ENCODE measurements around the gene BTBD19. TPM values are rescaled to one million over a fixed set of nuclear protein-coding genes. Genes with fewer than 3 reads are reported as not detected.

BTBD19 gene
- total RNA-seq, 4 donors from 2014 or later, result 0.68 to 5.3 (median 4.1) TPM

DNA sequence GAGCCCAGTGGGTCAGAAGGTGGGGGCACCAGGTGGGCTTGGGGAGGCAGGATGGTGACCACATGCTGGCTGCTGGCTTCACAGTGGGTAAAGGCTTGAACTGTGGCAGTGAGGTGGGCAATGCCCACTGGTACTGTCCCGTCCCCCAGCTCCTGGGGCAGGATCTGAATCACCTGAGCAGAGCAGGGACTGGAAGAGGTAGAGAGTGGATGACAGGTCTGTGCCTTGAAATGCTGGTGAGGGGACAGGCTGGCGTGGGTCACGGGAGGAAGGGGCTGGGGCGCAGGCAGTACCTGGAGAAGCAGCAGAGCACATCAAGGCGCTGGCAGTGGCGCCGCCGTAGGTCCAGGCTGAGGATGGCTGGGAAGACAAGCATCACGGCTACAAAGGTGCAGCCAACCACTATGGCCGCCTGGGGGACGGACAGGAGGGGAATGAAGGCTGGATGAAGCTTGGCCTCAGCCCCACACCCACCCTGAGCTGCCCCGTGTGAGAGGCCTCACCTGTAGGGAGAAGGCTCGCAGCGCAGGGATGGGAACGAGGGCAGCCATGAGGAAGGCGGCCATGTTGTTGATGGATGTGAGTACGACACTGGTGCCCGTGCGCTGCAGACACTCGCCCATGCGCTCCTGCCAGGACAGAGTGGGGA is 19.8 kb downstream of the BTBD19 start:
- intact Hi-C loops (cut with DNase I), result no loop called here
- no peak for DNase-seq
- TF ChIP-seq, protein P1, sequence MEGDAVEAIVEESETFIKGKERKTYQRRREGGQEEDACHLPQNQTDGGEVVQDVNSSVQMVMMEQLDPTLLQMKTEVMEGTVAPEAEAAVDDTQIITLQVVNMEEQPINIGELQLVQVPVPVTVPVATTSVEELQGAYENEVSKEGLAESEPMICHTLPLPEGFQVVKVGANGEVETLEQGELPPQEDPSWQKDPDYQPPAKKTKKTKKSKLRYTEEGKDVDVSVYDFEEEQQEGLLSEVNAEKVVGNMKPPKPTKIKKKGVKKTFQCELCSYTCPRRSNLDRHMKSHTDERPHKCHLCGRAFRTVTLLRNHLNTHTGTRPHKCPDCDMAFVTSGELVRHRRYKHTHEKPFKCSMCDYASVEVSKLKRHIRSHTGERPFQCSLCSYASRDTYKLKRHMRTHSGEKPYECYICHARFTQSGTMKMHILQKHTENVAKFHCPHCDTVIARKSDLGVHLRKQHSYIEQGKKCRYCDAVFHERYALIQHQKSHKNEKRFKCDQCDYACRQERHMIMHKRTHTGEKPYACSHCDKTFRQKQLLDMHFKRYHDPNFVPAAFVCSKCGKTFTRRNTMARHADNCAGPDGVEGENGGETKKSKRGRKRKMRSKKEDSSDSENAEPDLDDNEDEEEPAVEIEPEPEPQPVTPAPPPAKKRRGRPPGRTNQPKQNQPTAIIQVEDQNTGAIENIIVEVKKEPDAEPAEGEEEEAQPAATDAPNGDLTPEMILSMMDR (IDR thresholded peaks at IDR 0.05), result no peak
- TF ChIP-seq POLR2A (IDR thresholded peaks at IDR 0.05), result no peak

DNA sequence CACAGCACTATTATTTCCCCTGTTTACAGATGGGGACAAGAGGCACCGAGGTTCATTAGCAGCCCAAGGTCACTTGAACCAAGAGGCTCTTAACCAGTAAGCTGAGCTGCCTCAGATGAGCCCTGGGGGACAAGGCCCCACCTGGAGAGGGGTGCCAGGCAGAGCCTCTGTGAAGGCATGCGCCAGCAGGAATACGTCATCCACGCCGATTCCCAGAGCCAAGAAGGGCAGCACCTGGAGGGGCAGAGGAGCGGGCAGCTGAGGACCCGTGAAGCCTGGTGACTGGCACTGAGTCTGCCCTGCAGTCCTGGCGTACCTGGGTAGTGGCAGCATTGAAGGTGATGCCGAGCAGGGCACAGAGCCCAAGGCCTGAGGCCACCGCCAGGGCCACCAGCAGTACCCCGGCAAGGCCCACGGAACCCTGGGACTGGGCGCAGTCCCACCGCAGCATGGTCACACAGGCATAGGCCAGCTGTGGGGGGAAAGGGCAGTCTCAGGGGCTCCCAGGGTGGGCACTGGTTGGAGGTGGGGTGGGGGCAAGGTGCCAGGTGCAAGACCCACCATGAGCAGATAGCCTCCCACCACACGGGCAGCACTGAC is 20.6 kb downstream of the BTBD19 start:
- H3K4me1 ChIP-seq, result peaks cover 0 to 7% (median 0%) of the 10 kb centered on the region in 3 donors
- no peak for DNase-seq
- H3K27me3 ChIP-seq, result no peaks in the 10 kb centered on the region
- H3K36me3 ChIP-seq, result no peaks in the 10 kb centered on the region
- no peak overlapping the region for H3K4me3 ChIP-seq
- WGBS, 2 donors, result 72 to 83% methylated on average over 7 of the region's 15 CpGs
- intact Hi-C loops (cut with DNase I), result no loop called here
- H3K9me3 ChIP-seq, result no peaks in the 10 kb centered on the region
- TF ChIP-seq, protein P1 (IDR thresholded peaks at IDR 0.05), result no peak
- TF ChIP-seq POLR2A (IDR thresholded peaks at IDR 0.05), result no peak
- no peak overlapping the region for H3K27ac ChIP-seq

More for the DNA sequence above, 19.8 kb downstream of the BTBD19 start:
- Histone ChIP-seq H3K36me3 (no peaks in the 10 kb centered on the region), H3K9me3 (no peaks in the 10 kb centered on the region), H3K4me3 (no peak overlapping the region), H3K27me3 (no peaks in the 10 kb centered on the region), H3K4me1 (peaks cover 0 to 7% (median 0%) of the 10 kb centered on the region in 3 donors), H3K27ac (no peak overlapping the region)
- WGBS, 2 donors, result 87 to 94% methylated on average over 13 to 15 of the region's 21 CpGs

GRCh38 chr1:44829506-44830384 is 21.4 kb downstream of the BTBD19 start:
- no peaks in the 10 kb centered on the region for H3K36me3 ChIP-seq
- H3K27me3 ChIP-seq, result no peaks in the 10 kb centered on the region
- H3K4me3 ChIP-seq, result no peak overlapping the region
- intact Hi-C loops (cut with DNase I), result loop anchor here (10.0 kb wide), 1 partner anchor 45 kb away; the partner anchor contains the start of gene BEST4
- WGBS, 2 donors, result 76 to 91% methylated on average over 7 to 10 of the region's 12 CpGs
- H3K9me3 ChIP-seq, result no peaks in the 10 kb centered on the region
- TF ChIP-seq, protein P1 (IDR thresholded peaks at IDR 0.05), result no peak
- no peak for TF ChIP-seq POLR2A (IDR thresholded peaks at IDR 0.05)
- no peak overlapping the region for H3K27ac ChIP-seq
- H3K4me1 ChIP-seq, result peaks cover 0 to 7% (median 0%) of the 10 kb centered on the region in 3 donors
- no peak for DNase-seq

DNA sequence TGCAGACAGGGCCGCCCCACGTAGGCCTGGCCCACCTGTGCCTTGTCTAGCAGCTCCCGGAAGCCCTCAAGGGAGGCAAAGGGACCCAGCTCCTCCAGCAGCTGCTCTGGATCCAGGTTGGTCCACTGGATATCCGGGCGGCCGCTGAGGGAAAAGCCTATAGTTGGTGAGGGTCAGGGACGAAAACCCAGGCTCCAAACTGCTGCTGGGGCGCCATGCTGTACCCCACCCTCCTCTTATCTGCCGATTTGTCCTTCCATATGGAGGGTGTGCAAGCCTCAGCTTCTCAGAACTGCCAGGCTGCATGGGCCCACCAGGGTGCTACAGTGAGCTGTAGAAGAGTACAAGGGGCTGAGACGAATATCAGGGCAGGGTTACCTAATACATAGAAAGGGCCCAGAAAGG is 22.6 kb downstream of the BTBD19 start:
- H3K27ac ChIP-seq, result no peak overlapping the region
- WGBS, 2 donors, result 59 to 80% methylated on average over 2 to 6 of the region's 10 CpGs

More for the DNA sequence above, 22.6 kb downstream of the BTBD19 start:
- H3K4me3 ChIP-seq, result no peak overlapping the region
- H3K4me1 ChIP-seq, result peaks cover 0 to 10% (median 0%) of the 10 kb centered on the region in 3 donors
- H3K9me3 ChIP-seq, result no peaks in the 10 kb centered on the region
- no peak for DNase-seq
- TF ChIP-seq, protein P1 (IDR thresholded peaks at IDR 0.05), result no peak
- TF ChIP-seq POLR2A (IDR thresholded peaks at IDR 0.05), result no peak
- H3K27me3 ChIP-seq, result no peaks in the 10 kb centered on the region
- intact Hi-C loops (cut with DNase I), result loop anchor here (10.0 kb wide), 1 partner anchor 46 kb away; the partner anchor contains the start of gene BEST4
- no peaks in the 10 kb centered on the region for H3K36me3 ChIP-seq
